Measurements from ENCODE around the gene MRPL58.

Gene MRPL58

DNA sequence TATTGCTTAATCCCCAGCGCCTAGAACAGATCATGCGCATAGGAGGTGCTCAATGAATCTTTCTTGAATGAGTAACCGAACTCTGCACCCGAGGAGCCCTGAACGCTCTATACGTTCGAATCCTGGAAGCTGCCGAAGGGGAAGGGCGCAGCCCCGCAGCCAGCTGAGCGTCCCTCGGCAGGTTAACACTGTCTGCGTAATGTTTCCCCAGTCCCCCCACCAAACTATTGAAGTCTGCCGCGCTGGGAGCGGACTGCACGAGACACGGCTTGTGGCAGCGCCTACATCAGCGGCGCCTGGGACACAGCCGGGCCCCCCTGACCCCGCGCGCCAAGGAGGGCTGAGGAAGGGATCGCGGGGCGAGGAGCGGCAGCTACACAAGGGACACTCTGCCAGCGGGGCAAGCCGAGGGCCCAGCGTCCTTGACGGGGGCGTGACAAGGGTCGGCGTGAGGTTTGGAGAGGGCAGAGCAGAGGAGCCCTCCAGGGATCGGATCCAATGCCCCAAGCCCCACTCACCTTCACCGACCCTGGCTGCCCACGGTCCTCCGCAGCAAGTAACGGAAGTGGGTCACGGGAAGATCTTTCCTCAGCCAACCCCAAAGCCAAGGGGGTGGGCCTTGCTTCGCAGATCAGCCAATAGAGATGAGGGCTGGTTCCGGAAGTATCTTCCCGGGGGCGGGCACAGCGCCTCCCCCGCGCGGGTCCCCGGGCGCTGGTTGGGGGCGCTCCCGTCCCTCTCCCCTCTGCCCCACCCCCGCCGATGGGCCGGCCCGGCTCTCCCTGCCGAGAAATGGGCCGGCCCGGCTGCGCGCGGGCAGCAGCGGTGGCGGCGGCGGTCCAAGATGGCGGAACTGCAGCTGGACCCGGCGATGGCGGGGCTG lies 34.2 kb downstream of the MRPL58 start, which contains the start of the genes ATP5PD and KCTD2 (continued):
- TF ChIP-seq, protein P1, sequence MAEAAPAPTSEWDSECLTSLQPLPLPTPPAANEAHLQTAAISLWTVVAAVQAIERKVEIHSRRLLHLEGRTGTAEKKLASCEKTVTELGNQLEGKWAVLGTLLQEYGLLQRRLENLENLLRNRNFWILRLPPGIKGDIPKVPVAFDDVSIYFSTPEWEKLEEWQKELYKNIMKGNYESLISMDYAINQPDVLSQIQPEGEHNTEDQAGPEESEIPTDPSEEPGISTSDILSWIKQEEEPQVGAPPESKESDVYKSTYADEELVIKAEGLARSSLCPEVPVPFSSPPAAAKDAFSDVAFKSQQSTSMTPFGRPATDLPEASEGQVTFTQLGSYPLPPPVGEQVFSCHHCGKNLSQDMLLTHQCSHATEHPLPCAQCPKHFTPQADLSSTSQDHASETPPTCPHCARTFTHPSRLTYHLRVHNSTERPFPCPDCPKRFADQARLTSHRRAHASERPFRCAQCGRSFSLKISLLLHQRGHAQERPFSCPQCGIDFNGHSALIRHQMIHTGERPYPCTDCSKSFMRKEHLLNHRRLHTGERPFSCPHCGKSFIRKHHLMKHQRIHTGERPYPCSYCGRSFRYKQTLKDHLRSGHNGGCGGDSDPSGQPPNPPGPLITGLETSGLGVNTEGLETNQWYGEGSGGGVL (tag by site-specific recombination; IDR thresholded peaks at IDR 0.05) = peak; percentile 21; the same call in 1 of the 2 replicates
- TF ChIP-seq ZNF473 (tag by site-specific recombination; IDR thresholded peaks at IDR 0.05) (no peak), ZNF221 (tag by site-specific recombination; IDR thresholded peaks at IDR 0.05; ENCODE audit: borderline replicate concordance) (no peak), YY2 (tag by site-specific recombination; IDR thresholded peaks at IDR 0.05) (no peak), ZNF792 (tag by site-specific recombination; IDR thresholded peaks at IDR 0.05) (no peak; the same call in 1 of the 2 replicates), SCRT1 (tag by site-specific recombination; IDR thresholded peaks at IDR 0.05; ENCODE audit: borderline replicate concordance) (no peak), ZNF433 (tag by site-specific recombination; IDR thresholded peaks at IDR 0.05; ENCODE audit: low read depth) (no peak), ZNF501 (tag by site-specific recombination; IDR thresholded peaks at IDR 0.05) (peak; percentile 93), SP2 (tag by site-specific recombination; IDR thresholded peaks at IDR 0.05) (peak; percentile 99), ZNF654 (tag by site-specific recombination; IDR thresholded peaks at IDR 0.05; ENCODE audit: low read depth) (no peak), ZNF350 (tag by site-specific recombination; IDR thresholded peaks at IDR 0.05) (no peak), ZBTB7A (tag by site-specific recombination; IDR thresholded peaks at IDR 0.05; ENCODE audit: low read depth) (peak; percentile 96), ZNF138 (tag by site-specific recombination; IDR thresholded peaks at IDR 0.05; ENCODE audit: borderline replicate concordance) (no peak), ZFP3 (tag by site-specific recombination; IDR thresholded peaks at IDR 0.05; ENCODE audit: low read depth) (no peak), ZNF211 (tag by site-specific recombination; IDR thresholded peaks at IDR 0.05; ENCODE audit: low read depth) (no peak), ZNF174 (tag by site-specific recombination; IDR thresholded peaks at IDR 0.05) (no peak), ZNF76 (tag by site-specific recombination; IDR thresholded peaks at IDR 0.05; ENCODE audit: borderline replicate concordance, low read depth) (peak; percentile 87; the same call in 1 of the 2 replicates), ZNF292 (tag by site-specific recombination; IDR thresholded peaks at IDR 0.05; ENCODE audit: borderline replicate concordance, low read depth) (no peak), ZNF394 (tag by site-specific recombination; IDR thresholded peaks at IDR 0.05; ENCODE audit: borderline replicate concordance) (peak; percentile 29; the same call in 1 of the 2 replicates)
- TF ChIP-seq, protein P2, sequence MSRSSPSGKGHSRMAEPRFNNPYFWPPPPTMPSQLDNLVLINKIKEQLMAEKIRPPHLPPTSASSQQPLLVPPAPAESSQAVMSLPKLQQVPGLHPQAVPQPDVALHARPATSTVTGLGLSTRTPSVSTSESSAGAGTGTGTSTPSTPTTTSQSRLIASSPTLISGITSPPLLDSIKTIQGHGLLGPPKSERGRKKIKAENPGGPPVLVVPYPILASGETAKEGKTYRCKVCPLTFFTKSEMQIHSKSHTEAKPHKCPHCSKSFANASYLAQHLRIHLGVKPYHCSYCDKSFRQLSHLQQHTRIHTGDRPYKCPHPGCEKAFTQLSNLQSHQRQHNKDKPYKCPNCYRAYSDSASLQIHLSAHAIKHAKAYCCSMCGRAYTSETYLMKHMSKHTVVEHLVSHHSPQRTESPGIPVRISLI (tag by site-specific recombination; IDR thresholded peaks at IDR 0.05) = no peak
- TF ChIP-seq, protein P3, sequence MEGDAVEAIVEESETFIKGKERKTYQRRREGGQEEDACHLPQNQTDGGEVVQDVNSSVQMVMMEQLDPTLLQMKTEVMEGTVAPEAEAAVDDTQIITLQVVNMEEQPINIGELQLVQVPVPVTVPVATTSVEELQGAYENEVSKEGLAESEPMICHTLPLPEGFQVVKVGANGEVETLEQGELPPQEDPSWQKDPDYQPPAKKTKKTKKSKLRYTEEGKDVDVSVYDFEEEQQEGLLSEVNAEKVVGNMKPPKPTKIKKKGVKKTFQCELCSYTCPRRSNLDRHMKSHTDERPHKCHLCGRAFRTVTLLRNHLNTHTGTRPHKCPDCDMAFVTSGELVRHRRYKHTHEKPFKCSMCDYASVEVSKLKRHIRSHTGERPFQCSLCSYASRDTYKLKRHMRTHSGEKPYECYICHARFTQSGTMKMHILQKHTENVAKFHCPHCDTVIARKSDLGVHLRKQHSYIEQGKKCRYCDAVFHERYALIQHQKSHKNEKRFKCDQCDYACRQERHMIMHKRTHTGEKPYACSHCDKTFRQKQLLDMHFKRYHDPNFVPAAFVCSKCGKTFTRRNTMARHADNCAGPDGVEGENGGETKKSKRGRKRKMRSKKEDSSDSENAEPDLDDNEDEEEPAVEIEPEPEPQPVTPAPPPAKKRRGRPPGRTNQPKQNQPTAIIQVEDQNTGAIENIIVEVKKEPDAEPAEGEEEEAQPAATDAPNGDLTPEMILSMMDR (tag by site-specific recombination; IDR thresholded peaks at IDR 0.05) = 0 out of 2 replicates have a peak, but pooled peaks have one; percentile 45
- TF ChIP-seq, protein P4, sequence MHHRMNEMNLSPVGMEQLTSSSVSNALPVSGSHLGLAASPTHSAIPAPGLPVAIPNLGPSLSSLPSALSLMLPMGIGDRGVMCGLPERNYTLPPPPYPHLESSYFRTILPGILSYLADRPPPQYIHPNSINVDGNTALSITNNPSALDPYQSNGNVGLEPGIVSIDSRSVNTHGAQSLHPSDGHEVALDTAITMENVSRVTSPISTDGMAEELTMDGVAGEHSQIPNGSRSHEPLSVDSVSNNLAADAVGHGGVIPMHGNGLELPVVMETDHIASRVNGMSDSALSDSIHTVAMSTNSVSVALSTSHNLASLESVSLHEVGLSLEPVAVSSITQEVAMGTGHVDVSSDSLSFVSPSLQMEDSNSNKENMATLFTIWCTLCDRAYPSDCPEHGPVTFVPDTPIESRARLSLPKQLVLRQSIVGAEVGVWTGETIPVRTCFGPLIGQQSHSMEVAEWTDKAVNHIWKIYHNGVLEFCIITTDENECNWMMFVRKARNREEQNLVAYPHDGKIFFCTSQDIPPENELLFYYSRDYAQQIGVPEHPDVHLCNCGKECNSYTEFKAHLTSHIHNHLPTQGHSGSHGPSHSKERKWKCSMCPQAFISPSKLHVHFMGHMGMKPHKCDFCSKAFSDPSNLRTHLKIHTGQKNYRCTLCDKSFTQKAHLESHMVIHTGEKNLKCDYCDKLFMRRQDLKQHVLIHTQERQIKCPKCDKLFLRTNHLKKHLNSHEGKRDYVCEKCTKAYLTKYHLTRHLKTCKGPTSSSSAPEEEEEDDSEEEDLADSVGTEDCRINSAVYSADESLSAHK (tag by site-specific recombination; IDR thresholded peaks at IDR 0.05) = no peak
- TF ChIP-seq, protein P5, sequence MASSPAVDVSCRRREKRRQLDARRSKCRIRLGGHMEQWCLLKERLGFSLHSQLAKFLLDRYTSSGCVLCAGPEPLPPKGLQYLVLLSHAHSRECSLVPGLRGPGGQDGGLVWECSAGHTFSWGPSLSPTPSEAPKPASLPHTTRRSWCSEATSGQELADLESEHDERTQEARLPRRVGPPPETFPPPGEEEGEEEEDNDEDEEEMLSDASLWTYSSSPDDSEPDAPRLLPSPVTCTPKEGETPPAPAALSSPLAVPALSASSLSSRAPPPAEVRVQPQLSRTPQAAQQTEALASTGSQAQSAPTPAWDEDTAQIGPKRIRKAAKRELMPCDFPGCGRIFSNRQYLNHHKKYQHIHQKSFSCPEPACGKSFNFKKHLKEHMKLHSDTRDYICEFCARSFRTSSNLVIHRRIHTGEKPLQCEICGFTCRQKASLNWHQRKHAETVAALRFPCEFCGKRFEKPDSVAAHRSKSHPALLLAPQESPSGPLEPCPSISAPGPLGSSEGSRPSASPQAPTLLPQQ (tag by site-specific recombination; IDR thresholded peaks at IDR 0.05) = 0 out of 2 replicates have a peak, but pooled peaks have one; percentile 51
- TF ChIP-seq, protein P6, sequence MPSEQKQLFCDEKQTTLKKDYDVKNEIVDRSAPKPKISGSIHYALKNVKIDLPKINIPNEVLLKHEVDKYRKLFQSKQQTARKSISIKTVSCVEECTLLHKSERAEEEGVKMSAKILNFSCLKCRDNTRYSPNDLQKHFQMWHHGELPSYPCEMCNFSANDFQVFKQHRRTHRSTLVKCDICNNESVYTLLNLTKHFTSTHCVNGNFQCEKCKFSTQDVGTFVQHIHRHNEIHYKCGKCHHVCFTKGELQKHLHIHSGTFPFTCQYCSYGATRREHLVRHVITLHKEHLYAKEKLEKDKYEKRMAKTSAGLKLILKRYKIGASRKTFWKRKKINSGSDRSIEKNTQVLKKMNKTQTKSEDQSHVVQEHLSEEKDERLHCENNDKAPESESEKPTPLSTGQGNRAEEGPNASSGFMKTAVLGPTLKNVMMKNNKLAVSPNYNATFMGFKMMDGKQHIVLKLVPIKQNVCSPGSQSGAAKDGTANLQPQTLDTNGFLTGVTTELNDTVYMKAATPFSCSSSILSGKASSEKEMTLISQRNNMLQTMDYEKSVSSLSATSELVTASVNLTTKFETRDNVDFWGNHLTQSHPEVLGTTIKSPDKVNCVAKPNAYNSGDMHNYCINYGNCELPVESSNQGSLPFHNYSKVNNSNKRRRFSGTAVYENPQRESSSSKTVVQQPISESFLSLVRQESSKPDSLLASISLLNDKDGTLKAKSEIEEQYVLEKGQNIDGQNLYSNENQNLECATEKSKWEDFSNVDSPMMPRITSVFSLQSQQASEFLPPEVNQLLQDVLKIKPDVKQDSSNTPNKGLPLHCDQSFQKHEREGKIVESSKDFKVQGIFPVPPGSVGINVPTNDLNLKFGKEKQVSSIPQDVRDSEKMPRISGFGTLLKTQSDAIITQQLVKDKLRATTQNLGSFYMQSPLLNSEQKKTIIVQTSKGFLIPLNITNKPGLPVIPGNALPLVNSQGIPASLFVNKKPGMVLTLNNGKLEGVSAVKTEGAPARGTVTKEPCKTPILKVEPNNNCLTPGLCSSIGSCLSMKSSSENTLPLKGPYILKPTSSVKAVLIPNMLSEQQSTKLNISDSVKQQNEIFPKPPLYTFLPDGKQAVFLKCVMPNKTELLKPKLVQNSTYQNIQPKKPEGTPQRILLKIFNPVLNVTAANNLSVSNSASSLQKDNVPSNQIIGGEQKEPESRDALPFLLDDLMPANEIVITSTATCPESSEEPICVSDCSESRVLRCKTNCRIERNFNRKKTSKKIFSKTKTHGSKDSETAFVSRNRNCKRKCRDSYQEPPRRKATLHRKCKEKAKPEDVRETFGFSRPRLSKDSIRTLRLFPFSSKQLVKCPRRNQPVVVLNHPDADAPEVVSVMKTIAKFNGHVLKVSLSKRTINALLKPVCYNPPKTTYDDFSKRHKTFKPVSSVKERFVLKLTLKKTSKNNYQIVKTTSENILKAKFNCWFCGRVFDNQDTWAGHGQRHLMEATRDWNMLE (tag by site-specific recombination; conservative IDR thresholded peaks at IDR 0.05; ENCODE audit: low read depth) = 0 out of 2 replicates have a peak, but pooled peaks have one; percentile 35
